Suppressor macrophage treated with lipopolysaccharide for 1 hour (primary cell): Measurements from ENCODE around the gene PRDM1.
"Not testable (repeated sequence)": the region's sequence is repeated elsewhere in the genome, so short reads cannot be mapped to it uniquely, and the experiment has no call there.

Source experiments
- DNase-seq, 3 donors: peaks; one replicate each; pipeline ENCODE4 v3.0.0-alpha.2; 2020 to 2022

Gene PRDM1

GRCh38 chr6:106142876-106143431 lies 56.8 kb downstream of the PRDM1 start:
- peak; percentile 32 to 50 (median 38) for DNase-seq

- no peak for DNase-seq
Measured at GRCh38 chr6:106143665-106144064, 57.5 kb downstream of the PRDM1 start.

GRCh38 chr6:106145144-106145543 lies 59.0 kb downstream of the PRDM1 start:
- DNase-seq = no peak

GRCh38 chr6:106145741-106146227 lies 59.6 kb downstream of the PRDM1 start:
- DNase-seq = no peak

GRCh38 chr6:106146852-106147351 lies 60.8 kb downstream of the PRDM1 start:
- DNase-seq = peak in 1 of 3 donors; percentile 42

GRCh38 chr6:106147476-106147875 lies 61.3 kb downstream of the PRDM1 start:
- no peak for DNase-seq

- no peak for DNase-seq
Measured at GRCh38 chr6:106149472-106150069, 63.4 kb downstream of the PRDM1 start.

- DNase-seq = not testable (repeated sequence)
Measured at GRCh38 chr6:106152476-106152875, 66.3 kb downstream of the PRDM1 start.

GRCh38 chr6:106152952-106153351 lies 66.8 kb downstream of the PRDM1 start:
- peak in 2 of 3 donors; percentile 36 to 41 for DNase-seq

- DNase-seq = no peak
Measured at GRCh38 chr6:106154326-106154725, 68.2 kb downstream of the PRDM1 start.

- DNase-seq = peak; percentile 65 to 81 (median 75)
Measured at GRCh38 chr6:106155219-106155830, 69.2 kb downstream of the PRDM1 start.

GRCh38 chr6:106156413-106156812 lies 70.3 kb downstream of the PRDM1 start:
- no peak for DNase-seq

- DNase-seq = no peak
Measured at GRCh38 chr6:106156863-106157262, 70.7 kb downstream of the PRDM1 start.

GRCh38 chr6:106158816-106159215 lies 72.7 kb downstream of the PRDM1 start:
- DNase-seq = no peak
